Activated CD8-positive, alpha-beta T cell treated with anti-CD3 and anti-CD28 coated beads for 36 hours (primary cell): ENCODE data around the gene SEC23A. TPM values are rescaled to one million over a fixed set of nuclear protein-coding genes. Genes with fewer than 3 reads are reported as not detected.
A peak's percentile ranks its signal among the peaks of the same experiment; 100 is the strongest.
"Not testable (repeated sequence)": the region's sequence is repeated elsewhere in the genome, so short reads cannot be mapped to it uniquely, and the experiment has no call there.

ENCODE experiments used
- ATAC-seq: fragments of 200-7000 bp; cut with Tn5 transposase; one replicate; pipeline ENCODE4 v1.10.0; 2021; ENCODE audit warnings: mild to moderate bottlenecking, moderate library complexity
- CTCF ChIA-PET: fragments of 350-600 bp; sonication (Branson Sonifier 250); formaldehyde crosslinking; loops from one replicate; lab custom pipeline; 2021; ENCODE audit warnings: antibody characterized with exemption; lab: Charles Lee
- POLR2A ChIA-PET: fragments of 350-600 bp; sonication (Branson Sonifier 250); formaldehyde crosslinking; loops from one replicate; lab custom pipeline; 2021; ENCODE audit warnings: antibody characterized with exemption; lab: Charles Lee
- DNase-seq: peaks from one replicate; pipeline ENCODE4 v3.0.0-alpha.2; 2020
- H3K27ac Mint-ChIP-seq: one replicate; pipeline ENCODE4 v1.8.0; 2021; ENCODE audit warnings: mild to moderate bottlenecking, mixed read lengths
- H3K27me3 Mint-ChIP-seq: one replicate; pipeline ENCODE4 v1.8.0; 2021; ENCODE audit warnings: mixed read lengths
- H3K36me3 Mint-ChIP-seq: one replicate; pipeline ENCODE4 v1.8.0; 2021; ENCODE audit warnings: low read depth, mixed read lengths
- H3K4me1 Mint-ChIP-seq: one replicate; pipeline ENCODE4 v1.8.0; 2021; ENCODE audit warnings: low read depth, mixed read lengths
- H3K4me3 Mint-ChIP-seq: one replicate; pipeline ENCODE4 v1.8.0; 2021; ENCODE audit warnings: mild to moderate bottlenecking, moderate library complexity, mixed read lengths
- H3K9me3 Mint-ChIP-seq: one replicate; pipeline ENCODE4 v1.8.0; 2021; ENCODE audit warnings: mixed read lengths
- intact Hi-C: fragments of 100-400 bp; cut with micrococcal nuclease; formaldehyde crosslinking; loops from one replicate; pipeline ENCODE4 v1.10.0; 2022
- total RNA-seq, 2 experiments: library from RNA; stranded (reverse); gene quantifications; one replicate each; pipeline ENCODE4 v1.2.3, GENCODE V29; 2021
- TF ChIP-seq, protein P1 (sequence below): fragments of 200-600 bp; IDR thresholded peaks from one replicate; pipeline ENCODE4 v1.8.0; 2022; ENCODE audit warnings: antibody characterized with exemption, mild to moderate bottlenecking

SEC23A gene
- total RNA-seq, 2 experiments from 2014 or later = 45.4 to 45.6 TPM

DNA sequence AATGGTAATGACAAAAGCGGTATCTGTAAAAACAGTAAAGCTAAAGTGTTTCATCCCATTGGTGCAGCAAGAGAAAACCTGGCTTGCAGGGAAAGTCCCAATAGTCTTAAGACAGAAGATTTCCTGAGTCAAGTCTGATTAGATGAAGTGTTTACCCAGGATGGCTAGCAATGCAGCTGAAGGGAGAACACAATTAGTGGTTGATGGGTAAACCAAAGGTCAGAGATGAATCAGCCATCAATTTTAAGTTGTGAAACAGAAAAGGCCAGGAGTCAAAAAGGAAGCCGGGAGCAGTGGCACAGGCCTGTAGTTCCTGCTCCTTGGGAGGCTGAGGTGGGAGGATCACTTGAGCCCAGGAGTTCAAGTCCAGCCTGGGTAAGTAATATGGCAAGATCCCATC, 52.6 kb downstream of the SEC23A start:
- H3K4me1 Mint-ChIP-seq = peaks cover 5% of the 10 kb centered on the region
- peak overlapping the region; percentile 53 for H3K27ac Mint-ChIP-seq
- CTCF ChIA-PET = interaction anchor here (0.7 to 1.0 kb wide), 2 partner anchors 35 to 413 kb away, joined by 3 read pairs; no protein-coding TSS in a partner anchor
- H3K36me3 Mint-ChIP-seq = peaks cover 72% of the 10 kb centered on the region
- intact Hi-C loops = no loop called here
- H3K9me3 Mint-ChIP-seq = no peaks in the 10 kb centered on the region
- TF ChIP-seq, protein P1, sequence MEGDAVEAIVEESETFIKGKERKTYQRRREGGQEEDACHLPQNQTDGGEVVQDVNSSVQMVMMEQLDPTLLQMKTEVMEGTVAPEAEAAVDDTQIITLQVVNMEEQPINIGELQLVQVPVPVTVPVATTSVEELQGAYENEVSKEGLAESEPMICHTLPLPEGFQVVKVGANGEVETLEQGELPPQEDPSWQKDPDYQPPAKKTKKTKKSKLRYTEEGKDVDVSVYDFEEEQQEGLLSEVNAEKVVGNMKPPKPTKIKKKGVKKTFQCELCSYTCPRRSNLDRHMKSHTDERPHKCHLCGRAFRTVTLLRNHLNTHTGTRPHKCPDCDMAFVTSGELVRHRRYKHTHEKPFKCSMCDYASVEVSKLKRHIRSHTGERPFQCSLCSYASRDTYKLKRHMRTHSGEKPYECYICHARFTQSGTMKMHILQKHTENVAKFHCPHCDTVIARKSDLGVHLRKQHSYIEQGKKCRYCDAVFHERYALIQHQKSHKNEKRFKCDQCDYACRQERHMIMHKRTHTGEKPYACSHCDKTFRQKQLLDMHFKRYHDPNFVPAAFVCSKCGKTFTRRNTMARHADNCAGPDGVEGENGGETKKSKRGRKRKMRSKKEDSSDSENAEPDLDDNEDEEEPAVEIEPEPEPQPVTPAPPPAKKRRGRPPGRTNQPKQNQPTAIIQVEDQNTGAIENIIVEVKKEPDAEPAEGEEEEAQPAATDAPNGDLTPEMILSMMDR = no peak
- DNase-seq (no peak), ATAC-seq (peak; percentile 47)
- H3K4me3 Mint-ChIP-seq = no peak overlapping the region
- H3K27me3 Mint-ChIP-seq = no peaks in the 10 kb centered on the region
- POLR2A ChIA-PET = no interaction called here

DNA sequence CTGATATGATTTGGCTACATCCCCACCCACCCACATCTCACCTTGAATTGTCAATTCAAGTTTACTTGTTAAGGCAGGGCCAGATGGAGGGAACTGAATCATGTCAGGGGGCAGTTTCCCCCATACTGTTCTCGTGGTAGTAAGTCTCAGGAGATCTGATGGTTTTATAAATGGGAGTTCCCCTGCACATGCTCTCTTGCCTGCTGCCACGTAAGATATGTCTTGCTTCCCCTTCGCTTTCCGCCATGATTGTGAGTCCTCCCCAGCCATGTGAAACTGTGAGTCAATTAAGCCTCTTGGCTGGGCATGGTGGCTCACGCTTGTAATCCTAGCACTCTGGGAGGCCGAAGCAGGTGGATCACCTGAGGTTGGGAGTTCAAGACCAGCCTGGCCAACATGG, 57.1 kb downstream of the SEC23A start:
- POLR2A ChIA-PET, ATAC-seq, H3K4me1 Mint-ChIP-seq, intact Hi-C loops, CTCF ChIA-PET, H3K27me3 Mint-ChIP-seq, H3K4me3 Mint-ChIP-seq, H3K9me3 Mint-ChIP-seq: not testable (repeated sequence)
- peaks cover 45% of the 10 kb centered on the region for H3K36me3 Mint-ChIP-seq
- peak; percentile 9 for DNase-seq
- peak overlapping the region; percentile 4 for H3K27ac Mint-ChIP-seq

DNA sequence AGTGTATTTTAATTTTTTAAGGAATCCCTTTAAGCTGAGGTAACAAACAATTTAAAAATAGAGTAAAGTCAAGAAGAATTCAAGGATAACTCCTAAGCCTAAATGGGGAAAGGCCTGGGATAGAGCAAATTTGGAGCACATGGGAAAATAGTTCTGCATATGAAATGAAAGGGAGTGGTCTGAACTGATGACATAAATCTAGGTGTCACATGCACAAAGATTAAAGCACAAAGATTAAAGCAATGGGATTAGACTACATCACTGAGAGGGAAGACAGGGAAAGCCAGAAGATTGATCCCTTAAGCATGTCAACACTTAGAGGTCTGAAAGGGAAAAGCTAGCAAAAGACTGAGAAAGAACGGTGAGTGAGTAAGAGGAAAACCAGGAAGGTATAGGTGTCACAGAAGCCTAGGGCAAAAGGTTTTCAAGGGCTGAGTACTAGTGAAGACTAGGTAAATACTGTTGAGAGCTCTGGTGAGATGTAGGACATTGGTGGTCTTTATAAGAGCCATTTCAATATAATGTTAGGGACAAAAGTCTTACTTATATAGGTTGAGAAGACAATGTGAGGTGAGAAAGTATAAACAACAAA, 59.6 kb downstream of the SEC23A start:
- no peaks in the 10 kb centered on the region for H3K27me3 Mint-ChIP-seq
- TF ChIP-seq, protein P1 = no peak
- intact Hi-C loops = no loop called here
- H3K36me3 Mint-ChIP-seq = peaks cover 50% of the 10 kb centered on the region
- DNase-seq (no peak), ATAC-seq (no peak)
- H3K4me3 Mint-ChIP-seq = no peak overlapping the region
- ChIA-PET CTCF (interaction anchor here (1.3 kb wide), 1 partner anchor 10 kb away, joined by 3 read pairs; no protein-coding TSS in a partner anchor), POLR2A (no interaction called here)
- peaks cover 9% of the 10 kb centered on the region for H3K4me1 Mint-ChIP-seq
- no peaks in the 10 kb centered on the region for H3K9me3 Mint-ChIP-seq
- no peak overlapping the region for H3K27ac Mint-ChIP-seq

DNA sequence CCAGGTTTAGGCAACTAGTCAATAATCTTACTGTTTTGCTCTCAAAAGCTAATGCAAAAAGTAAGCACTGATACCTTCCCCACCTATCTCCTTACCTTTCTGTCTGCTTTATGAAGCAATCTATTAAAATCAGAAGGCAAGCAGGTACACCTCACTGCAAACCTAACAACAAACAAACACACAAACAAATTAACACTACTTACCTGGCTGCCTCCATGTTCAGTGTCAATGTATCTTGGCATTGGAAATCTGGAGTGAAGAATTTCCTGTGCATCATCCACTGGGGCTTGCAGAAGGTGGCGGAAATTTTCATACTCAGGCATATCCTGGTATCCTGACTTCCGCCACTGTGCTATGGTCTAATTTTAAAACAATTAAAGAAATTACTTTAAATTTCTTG, 62.5 kb downstream of the SEC23A start:
- POLR2A ChIA-PET = no interaction called here
- Mint-ChIP-seq H3K36me3 (peaks cover 32% of the 10 kb centered on the region), H3K4me3 (no peak overlapping the region), H3K27me3 (no peaks in the 10 kb centered on the region), H3K9me3 (no peaks in the 10 kb centered on the region), H3K4me1 (peaks cover 10% of the 10 kb centered on the region), H3K27ac (no peak overlapping the region)
- intact Hi-C loops = no loop called here
- TF ChIP-seq, protein P1 = no peak
- ATAC-seq (no peak), DNase-seq (no peak)
- CTCF ChIA-PET = interaction anchor here (1.0 to 1.7 kb wide), 2 partner anchors 25 kb away, joined by 3 to 6 read pairs; no protein-coding TSS in a partner anchor

DNA sequence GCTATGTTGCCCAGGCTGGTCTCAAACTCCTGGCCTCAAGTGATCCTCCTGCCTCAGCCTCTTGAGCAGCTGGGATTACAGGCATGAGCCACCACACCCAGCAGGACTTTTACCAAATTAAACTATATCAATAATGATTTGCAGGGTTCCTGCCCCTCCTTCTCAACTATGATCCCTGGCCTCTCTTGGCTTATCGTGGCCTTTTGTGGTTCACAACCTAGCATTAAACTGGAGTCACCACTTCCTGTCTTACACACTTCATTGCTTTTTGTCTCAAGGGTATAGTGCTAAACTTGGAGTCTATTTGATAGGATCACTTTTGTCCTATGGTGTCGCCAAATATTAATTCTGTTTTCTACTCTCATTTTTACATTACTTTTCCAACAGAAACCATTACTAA, 64.5 kb downstream of the SEC23A start:
- CTCF ChIA-PET = interaction anchor here (1.1 to 1.7 kb wide), 2 partner anchors 23 to 171 kb away, joined by 3 to 6 read pairs; no protein-coding TSS in a partner anchor
- intact Hi-C loops = no loop called here
- DNase-seq = no peak
- Mint-ChIP-seq H3K4me3 (no peak overlapping the region), H3K27ac (peak overlapping the region; percentile 30), H3K9me3 (no peaks in the 10 kb centered on the region), H3K36me3 (peaks cover 33% of the 10 kb centered on the region), H3K4me1 (peaks cover 10% of the 10 kb centered on the region), H3K27me3 (no peaks in the 10 kb centered on the region)
- peak; percentile 47 for ATAC-seq
- TF ChIP-seq, protein P1 = no peak
- POLR2A ChIA-PET = no interaction called here
